Mesendoderm (in vitro differentiated cells): ENCODE measurements around the gene NUCB2.

Experiments
- DNase-seq: peaks from one replicate; pipeline ENCODE4 v3.0.0; 2013
- H2AK5ac ChIP-seq: 2 replicates; pipeline ENCODE4 v1.6.1; 2013; ENCODE audit warnings: low read length, inconsistent platforms
- H2BK120ac ChIP-seq: 2 replicates; pipeline ENCODE4 v1.6.1; 2013; ENCODE audit warnings: low read depth, mild to moderate bottlenecking, low read length, moderate library complexity, mixed read lengths
- H2BK15ac ChIP-seq: replicated peaks from 2 replicates; pipeline ENCODE4 v1.6.1; 2013; ENCODE audit warnings: low read depth, mild to moderate bottlenecking, moderate library complexity
- H2BK5ac ChIP-seq: 2 replicates; pipeline ENCODE4 v1.6.1; 2013; ENCODE audit warnings: low read length, inconsistent platforms
- H3K18ac ChIP-seq: 2 replicates; pipeline ENCODE4 v1.6.1; 2013; ENCODE audit warnings: mild to moderate bottlenecking, low read length, mixed read lengths
- H3K23ac ChIP-seq: one replicate; pipeline ENCODE4 v1.6.1; 2013; ENCODE audit warnings: low read length
- H3K27ac ChIP-seq: 2 replicates; pipeline ENCODE4 v1.5.1; 2013; ENCODE audit warnings: low read depth, mild to moderate bottlenecking, inconsistent platforms, low read length, moderate library complexity
- H3K27me3 ChIP-seq: 2 replicates; pipeline ENCODE4 v1.6.1; 2013; ENCODE audit warnings: low read length, control low read depth, mild to moderate bottlenecking, inconsistent platforms; ENCODE audit not compliant: insufficient read depth, poor library complexity
- H3K36me3 ChIP-seq: 2 replicates; pipeline ENCODE4 v1.6.1; 2013; ENCODE audit warnings: low read length, inconsistent platforms; ENCODE audit not compliant: control insufficient read depth, insufficient read depth
- H3K4ac ChIP-seq: one replicate; pipeline ENCODE4 v1.6.1; 2013; ENCODE audit warnings: low read depth, mild to moderate bottlenecking, low read length, moderate library complexity
- H3K4me1 ChIP-seq: 2 replicates; pipeline ENCODE4 v1.6.1; 2013; ENCODE audit warnings: low read depth, low read length, inconsistent platforms; ENCODE audit not compliant: control insufficient read depth
- H3K4me2 ChIP-seq: 2 replicates; pipeline ENCODE4 v1.6.1; 2013; ENCODE audit warnings: low read length
- H3K4me3 ChIP-seq: 2 replicates; pipeline ENCODE4 v1.5.1; 2013; ENCODE audit warnings: mild to moderate bottlenecking, low read length
- H3K56ac ChIP-seq: one replicate; pipeline ENCODE4 v1.6.1; 2013; ENCODE audit warnings: low read length
- H3K79me1 ChIP-seq: 2 replicates; pipeline ENCODE4 v1.6.1; 2013; ENCODE audit warnings: low read length, inconsistent platforms
- H3K79me2 ChIP-seq: 2 replicates; pipeline ENCODE4 v1.6.1; 2013; ENCODE audit warnings: mild to moderate bottlenecking, low read length; ENCODE audit not compliant: control insufficient read depth, insufficient read depth
- H3K9ac ChIP-seq: 2 replicates; pipeline ENCODE4 v1.6.1; 2013; ENCODE audit warnings: low read length, inconsistent platforms
- H4K5ac ChIP-seq: one replicate; pipeline ENCODE4 v1.6.1; 2013; ENCODE audit warnings: low read length
- H4K8ac ChIP-seq: one replicate; pipeline ENCODE4 v1.6.1; 2013; ENCODE audit warnings: low read depth, mild to moderate bottlenecking, control low read depth, low read length, moderate library complexity
- WGBS: extraction: QIAGEN DNeasy Blood & Tissue Kit; methylation state at CpG from one replicate; pipeline ENCODE4 v1.1.7; 2013; ENCODE audit warnings: low lambda C conversion rate, missing lambda C conversion rate; ENCODE audit not compliant: insufficient coverage; ENCODE audit errors: extremely low coverage; 5-methylcytosine and 5-hydroxymethylcytosine counted together

The NUCB2 gene

DNA sequence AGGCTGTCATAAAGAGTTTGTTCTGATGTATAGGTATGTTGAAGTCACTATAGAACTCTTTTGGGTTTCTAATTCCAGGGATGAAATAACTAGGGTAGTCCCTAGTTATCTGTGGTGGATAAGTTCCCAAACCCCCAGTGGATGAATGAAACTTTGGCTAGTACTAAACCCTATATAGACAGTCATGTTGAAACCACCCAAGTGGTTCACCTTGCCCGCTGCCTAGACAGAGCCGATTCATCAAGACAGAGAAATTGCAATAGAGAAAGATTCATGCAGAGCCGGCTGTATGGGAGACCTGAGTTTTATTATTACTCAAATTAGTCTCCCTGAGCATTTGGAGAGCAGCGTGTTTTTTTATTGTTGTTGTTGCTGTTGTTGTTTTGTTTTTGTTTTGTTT, 23.8 kb upstream of the NUCB2 start:
- Histone ChIP-seq H3K18ac (no peak overlapping the region), H3K23ac (no peak overlapping the region), H3K79me1 (no peaks in the 10 kb centered on the region), H3K27me3 (no peaks in the 10 kb centered on the region), H2BK15ac (no peak overlapping the region), H3K4me1 (no peaks in the 10 kb centered on the region), H3K4ac (no peak overlapping the region), H4K8ac (no peak overlapping the region), H2AK5ac (no peak overlapping the region), H3K9ac (no peak overlapping the region), H3K4me2 (no peak overlapping the region), H3K4me3 (no peak overlapping the region), H2BK5ac (no peak overlapping the region), H2BK120ac (no peak overlapping the region), H3K27ac (no peak overlapping the region), H4K5ac (no peak overlapping the region), H3K79me2 (no peaks in the 10 kb centered on the region), H3K36me3 (no peaks in the 10 kb centered on the region), H3K56ac (no peak overlapping the region)
- no peak for DNase-seq
- WGBS = no CpG with 5 or more reads among the region's 4 CpGs

DNA sequence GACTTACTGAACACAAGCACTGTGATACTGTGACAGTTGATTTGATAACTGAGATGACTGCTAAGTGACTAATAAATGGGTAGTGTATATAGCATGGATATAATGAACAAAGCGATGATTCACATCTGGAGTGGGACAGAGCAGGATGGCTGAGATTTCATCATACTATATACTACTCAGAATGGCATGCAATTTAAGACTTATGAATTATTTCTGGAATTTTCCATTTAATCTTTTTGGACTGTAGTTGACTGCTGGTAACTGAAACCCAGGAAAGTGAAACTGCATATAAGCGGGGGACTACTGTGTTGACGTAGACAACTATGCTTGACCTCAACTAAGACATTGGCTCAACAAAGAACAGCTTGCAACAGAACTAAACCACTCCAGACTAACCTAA, 20.0 kb upstream of the NUCB2 start:
- H3K4ac ChIP-seq = no peak overlapping the region
- no peak overlapping the region for H3K23ac ChIP-seq
- H2BK15ac ChIP-seq = no peak overlapping the region
- H3K4me2 ChIP-seq = no peak overlapping the region
- no peak overlapping the region for H4K5ac ChIP-seq
- no peaks in the 10 kb centered on the region for H3K36me3 ChIP-seq
- H3K79me1 ChIP-seq = no peaks in the 10 kb centered on the region
- no peak for DNase-seq
- no peaks in the 10 kb centered on the region for H3K27me3 ChIP-seq
- H3K56ac ChIP-seq = no peak overlapping the region
- no peak overlapping the region for H2AK5ac ChIP-seq
- no peak overlapping the region for H3K18ac ChIP-seq
- H3K9ac ChIP-seq = no peak overlapping the region
- H3K79me2 ChIP-seq = no peaks in the 10 kb centered on the region
- no peak overlapping the region for H2BK120ac ChIP-seq
- H3K4me3 ChIP-seq = no peak overlapping the region
- no peaks in the 10 kb centered on the region for H3K4me1 ChIP-seq
- WGBS = no CpG with 5 or more reads among the region's 3 CpGs
- H2BK5ac ChIP-seq = no peak overlapping the region
- no peak overlapping the region for H3K27ac ChIP-seq
- H4K8ac ChIP-seq = no peak overlapping the region

DNA sequence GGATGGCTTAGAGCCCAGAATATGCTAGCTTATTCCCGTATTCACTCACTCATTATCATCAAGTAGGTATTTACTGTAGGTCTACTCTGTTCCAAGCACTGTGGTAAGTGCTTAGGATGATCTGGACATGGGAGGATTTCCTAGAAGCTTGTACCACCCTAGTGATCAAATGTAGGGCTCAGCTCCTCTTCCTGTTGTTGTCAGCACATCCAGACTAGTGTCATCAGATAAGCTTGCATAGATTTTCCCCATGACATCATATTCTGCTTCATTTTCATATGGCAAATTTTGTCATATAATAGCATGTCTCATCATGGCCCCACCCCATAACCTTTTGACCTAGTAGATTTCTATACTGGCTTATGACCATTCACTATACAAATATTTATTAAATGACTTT, 19.3 kb upstream of the NUCB2 start:
- Histone ChIP-seq H3K79me1 (no peaks in the 10 kb centered on the region), H3K9ac (no peak overlapping the region), H3K79me2 (no peaks in the 10 kb centered on the region), H2BK15ac (no peak overlapping the region), H3K4me3 (no peak overlapping the region), H3K4ac (no peak overlapping the region), H2BK120ac (no peak overlapping the region), H3K36me3 (no peaks in the 10 kb centered on the region), H3K27me3 (no peaks in the 10 kb centered on the region), H3K27ac (no peak overlapping the region), H3K18ac (no peak overlapping the region), H3K4me2 (no peak overlapping the region), H2AK5ac (no peak overlapping the region), H4K5ac (no peak overlapping the region), H3K4me1 (no peaks in the 10 kb centered on the region), H3K23ac (no peak overlapping the region), H3K56ac (no peak overlapping the region), H4K8ac (no peak overlapping the region), H2BK5ac (no peak overlapping the region)
- WGBS = no CpG with 5 or more reads among the region's 1 CpG
- no peak for DNase-seq

DNA sequence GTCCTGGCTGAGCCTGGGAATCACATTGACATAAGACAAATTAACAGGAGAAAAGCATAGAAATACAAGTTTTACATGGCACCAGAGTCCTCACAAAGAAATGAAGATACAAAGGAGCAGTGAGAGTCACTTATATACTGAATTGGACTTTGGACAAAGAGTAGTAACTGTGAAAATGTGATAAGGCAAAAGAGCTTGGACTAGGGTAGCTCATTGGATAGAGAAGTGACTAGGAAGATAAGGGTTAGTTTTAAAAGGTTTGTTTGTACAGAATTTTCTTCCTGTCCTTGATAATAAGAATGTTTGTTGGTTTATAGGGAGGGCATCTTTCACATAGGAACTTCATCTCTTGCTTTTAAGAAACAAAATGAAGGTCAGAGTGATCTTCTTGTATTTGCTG, 17.9 kb upstream of the NUCB2 start:
- no peaks in the 10 kb centered on the region for H3K27me3 ChIP-seq
- no peaks in the 10 kb centered on the region for H3K79me2 ChIP-seq
- no peaks in the 10 kb centered on the region for H3K79me1 ChIP-seq
- H2BK15ac ChIP-seq = no peak overlapping the region
- no peak overlapping the region for H3K18ac ChIP-seq
- H3K56ac ChIP-seq = no peak overlapping the region
- H4K8ac ChIP-seq = no peak overlapping the region
- H3K27ac ChIP-seq = no peak overlapping the region
- no peak overlapping the region for H4K5ac ChIP-seq
- no peak overlapping the region for H2BK120ac ChIP-seq
- H3K4me3 ChIP-seq = no peak overlapping the region
- DNase-seq = no peak
- no peaks in the 10 kb centered on the region for H3K36me3 ChIP-seq
- H3K9ac ChIP-seq = no peak overlapping the region
- no peak overlapping the region for H2AK5ac ChIP-seq
- H3K4me2 ChIP-seq = no peak overlapping the region
- H3K23ac ChIP-seq = no peak overlapping the region
- no peaks in the 10 kb centered on the region for H3K4me1 ChIP-seq
- no peak overlapping the region for H3K4ac ChIP-seq
- H2BK5ac ChIP-seq = no peak overlapping the region

DNA sequence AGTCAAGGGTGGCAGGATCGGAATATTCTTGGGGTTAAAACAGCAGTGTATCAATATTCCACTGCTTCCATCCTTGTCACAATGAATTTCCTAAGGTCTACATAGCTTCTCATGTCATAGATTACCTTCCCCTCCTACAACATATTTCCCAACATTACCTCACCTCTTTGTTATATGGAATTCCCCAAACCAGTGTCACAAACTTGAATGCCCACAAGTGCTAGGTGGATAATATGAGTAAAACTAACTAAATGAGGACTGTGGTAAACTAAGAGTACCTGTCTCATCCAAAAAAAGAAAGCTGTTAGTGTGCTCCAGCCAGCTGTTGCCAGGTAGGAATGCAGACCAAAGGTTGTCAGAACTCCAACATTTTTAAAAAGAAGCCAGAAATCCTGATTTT, 17.0 kb upstream of the NUCB2 start:
- Histone ChIP-seq H2AK5ac (no peak overlapping the region), H3K23ac (no peak overlapping the region), H2BK15ac (no peak overlapping the region), H2BK5ac (no peak overlapping the region), H4K8ac (no peak overlapping the region), H3K79me1 (no peaks in the 10 kb centered on the region), H3K4ac (no peak overlapping the region), H4K5ac (no peak overlapping the region), H3K18ac (no peak overlapping the region), H3K4me3 (no peak overlapping the region), H3K27ac (no peak overlapping the region), H3K4me1 (no peaks in the 10 kb centered on the region), H3K4me2 (no peak overlapping the region), H3K79me2 (no peaks in the 10 kb centered on the region), H3K36me3 (no peaks in the 10 kb centered on the region), H2BK120ac (no peak overlapping the region), H3K9ac (no peak overlapping the region), H3K27me3 (no peaks in the 10 kb centered on the region), H3K56ac (no peak overlapping the region)
- no CpG with 5 or more reads among the region's 1 CpG for WGBS
- no peak for DNase-seq

DNA sequence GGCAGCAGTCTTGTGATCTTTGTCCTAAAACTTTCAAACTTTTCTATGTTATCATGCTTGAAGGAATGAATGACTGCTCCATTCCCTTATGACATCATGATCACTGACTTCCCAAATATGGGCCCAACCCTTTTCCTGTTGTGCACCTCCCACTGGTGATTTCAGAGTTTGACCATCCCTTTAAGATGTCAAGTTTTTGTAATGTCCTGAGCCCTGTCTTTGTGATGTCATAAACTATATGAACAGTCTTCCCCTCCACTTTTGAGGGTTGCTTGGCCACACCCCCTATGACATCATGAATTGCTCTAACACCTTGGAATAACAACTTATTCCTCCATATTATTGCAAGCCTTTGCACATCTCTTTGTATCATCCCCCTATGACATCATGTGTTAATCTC, 16.5 kb upstream of the NUCB2 start:
- H3K4ac ChIP-seq = no peak overlapping the region
- no peaks in the 10 kb centered on the region for H3K4me1 ChIP-seq
- no peak overlapping the region for H3K18ac ChIP-seq
- H2BK15ac ChIP-seq = no peak overlapping the region
- H3K27me3 ChIP-seq = no peaks in the 10 kb centered on the region
- no peak overlapping the region for H3K4me3 ChIP-seq
- H3K4me2 ChIP-seq = no peak overlapping the region
- H4K5ac ChIP-seq = no peak overlapping the region
- no peak overlapping the region for H3K9ac ChIP-seq
- H3K36me3 ChIP-seq = no peaks in the 10 kb centered on the region
- H3K56ac ChIP-seq = no peak overlapping the region
- no peaks in the 10 kb centered on the region for H3K79me2 ChIP-seq
- H2BK5ac ChIP-seq = no peak overlapping the region
- DNase-seq = no peak
- no peaks in the 10 kb centered on the region for H3K79me1 ChIP-seq
- no peak overlapping the region for H2BK120ac ChIP-seq
- no peak overlapping the region for H3K23ac ChIP-seq
- H2AK5ac ChIP-seq = no peak overlapping the region
- H4K8ac ChIP-seq = no peak overlapping the region
- H3K27ac ChIP-seq = no peak overlapping the region
